Astrocyte of the spinal cord (primary cell): Measurements from ENCODE around the gene CCDC150.
"Not testable (repeated sequence)": the region's sequence is repeated elsewhere in the genome, so short reads cannot be mapped to it uniquely, and the experiment has no call there.

Source experiments
- DNase-seq: peaks from one replicate; pipeline ENCODE4 v3.0.0; 2011; ENCODE audit warnings: low read depth, low spot score
- H3K4me3 ChIP-seq: 2 replicates; pipeline ENCODE4 v1.5.1; 2011; ENCODE audit warnings: low read depth, mild to moderate bottlenecking, low read length, moderate library complexity
- in situ Hi-C: cut with HindIII; loops from 2 replicates; pipeline ENCODE4 v1.10.0; 2017; ENCODE audit warnings: low sequenced_read_pairs
- TF ChIP-seq, protein P1 (sequence below): IDR thresholded peaks from 2 replicates; pipeline ENCODE4 v1.5.1; 2012; ENCODE audit warnings: low read depth, mild to moderate bottlenecking, low read length, inconsistent platforms

CCDC150 gene

GRCh38 chr2:196660244-196660643 lies 20.7 kb downstream of the CCDC150 start:
- TF ChIP-seq, protein P1, sequence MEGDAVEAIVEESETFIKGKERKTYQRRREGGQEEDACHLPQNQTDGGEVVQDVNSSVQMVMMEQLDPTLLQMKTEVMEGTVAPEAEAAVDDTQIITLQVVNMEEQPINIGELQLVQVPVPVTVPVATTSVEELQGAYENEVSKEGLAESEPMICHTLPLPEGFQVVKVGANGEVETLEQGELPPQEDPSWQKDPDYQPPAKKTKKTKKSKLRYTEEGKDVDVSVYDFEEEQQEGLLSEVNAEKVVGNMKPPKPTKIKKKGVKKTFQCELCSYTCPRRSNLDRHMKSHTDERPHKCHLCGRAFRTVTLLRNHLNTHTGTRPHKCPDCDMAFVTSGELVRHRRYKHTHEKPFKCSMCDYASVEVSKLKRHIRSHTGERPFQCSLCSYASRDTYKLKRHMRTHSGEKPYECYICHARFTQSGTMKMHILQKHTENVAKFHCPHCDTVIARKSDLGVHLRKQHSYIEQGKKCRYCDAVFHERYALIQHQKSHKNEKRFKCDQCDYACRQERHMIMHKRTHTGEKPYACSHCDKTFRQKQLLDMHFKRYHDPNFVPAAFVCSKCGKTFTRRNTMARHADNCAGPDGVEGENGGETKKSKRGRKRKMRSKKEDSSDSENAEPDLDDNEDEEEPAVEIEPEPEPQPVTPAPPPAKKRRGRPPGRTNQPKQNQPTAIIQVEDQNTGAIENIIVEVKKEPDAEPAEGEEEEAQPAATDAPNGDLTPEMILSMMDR = no peak
- DNase-seq = peak; percentile 10
- in situ Hi-C loops = no loop called here
- H3K4me3 ChIP-seq = no peak overlapping the region

DNA sequence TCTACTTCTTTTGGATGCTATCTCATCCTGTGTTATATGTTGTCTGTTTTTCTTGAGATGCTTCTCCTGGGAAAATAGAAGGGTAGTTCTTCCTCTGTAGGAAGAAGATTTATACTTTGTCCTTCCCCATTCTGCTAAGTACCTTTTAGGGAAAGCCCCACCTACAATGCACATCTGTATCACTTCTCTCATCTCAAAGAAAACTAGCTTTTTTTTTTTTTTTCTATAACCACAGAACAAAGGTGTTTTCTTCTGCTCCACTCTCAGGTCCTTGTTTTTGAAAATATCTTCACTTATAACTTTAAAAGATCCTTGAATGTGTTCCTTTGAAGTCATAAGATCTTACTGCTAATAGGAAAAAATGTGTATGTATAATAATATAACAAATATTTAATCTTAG lies 30.8 kb downstream of the CCDC150 start:
- DNase-seq = no peak
- in situ Hi-C loops = no loop called here
- no peak overlapping the region for H3K4me3 ChIP-seq
- TF ChIP-seq, protein P1 = no peak

DNA sequence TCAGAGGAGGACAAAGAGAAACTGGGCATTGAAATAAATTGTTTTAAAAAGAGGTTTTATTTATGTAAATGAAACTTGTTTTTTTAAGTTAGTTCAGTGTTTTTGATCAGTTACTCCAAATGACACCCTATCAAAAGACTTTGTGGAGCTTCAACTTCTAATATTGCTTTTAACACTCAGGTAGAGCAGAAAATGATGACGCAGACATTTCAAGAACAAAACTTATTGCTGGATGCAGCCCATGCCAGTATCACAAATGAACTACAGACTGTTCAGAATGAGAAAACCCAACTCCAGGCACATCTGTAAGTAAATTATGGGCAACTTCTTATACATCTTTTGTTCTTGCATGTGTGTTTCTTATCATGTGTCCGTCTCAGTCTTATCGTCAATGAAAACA lies 36.4 kb downstream of the CCDC150 start:
- TF ChIP-seq, protein P1 = no peak
- DNase-seq = no peak
- in situ Hi-C loops = no loop called here
- no peak overlapping the region for H3K4me3 ChIP-seq

- peak; percentile 60 for DNase-seq
- in situ Hi-C loops = no loop called here
- no peak overlapping the region for H3K4me3 ChIP-seq
- TF ChIP-seq, protein P1 = no peak
Observed at GRCh38 chr2:196677404-196677803, 37.9 kb downstream of the CCDC150 start.

DNA sequence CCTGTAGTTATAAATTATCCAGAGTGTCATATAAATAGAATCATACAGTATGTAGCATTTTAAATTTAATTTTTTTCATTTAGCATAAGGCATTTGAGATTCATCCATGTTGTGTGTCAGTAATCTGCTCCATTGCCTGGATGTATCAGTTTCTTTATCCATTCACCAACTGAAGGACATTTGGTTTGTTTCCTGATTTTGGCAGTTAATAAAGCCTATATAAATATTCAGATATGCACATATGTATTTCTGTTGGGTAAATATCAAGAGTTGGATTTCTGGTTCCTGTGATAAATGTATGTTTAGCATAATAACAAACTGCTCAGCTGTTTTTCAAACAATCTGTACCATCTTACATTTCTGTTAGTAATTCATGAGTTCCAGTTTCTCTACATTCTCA lies 39.9 kb downstream of the CCDC150 start:
- DNase-seq = no peak
- in situ Hi-C loops = no loop called here
- no peak overlapping the region for H3K4me3 ChIP-seq
- TF ChIP-seq, protein P1 = no peak

- no peak for DNase-seq
- no peak overlapping the region for H3K4me3 ChIP-seq
- TF ChIP-seq, protein P1 = no peak
- in situ Hi-C loops = no loop called here
Observed at GRCh38 chr2:196681510-196681909, 42.0 kb downstream of the CCDC150 start.

DNA sequence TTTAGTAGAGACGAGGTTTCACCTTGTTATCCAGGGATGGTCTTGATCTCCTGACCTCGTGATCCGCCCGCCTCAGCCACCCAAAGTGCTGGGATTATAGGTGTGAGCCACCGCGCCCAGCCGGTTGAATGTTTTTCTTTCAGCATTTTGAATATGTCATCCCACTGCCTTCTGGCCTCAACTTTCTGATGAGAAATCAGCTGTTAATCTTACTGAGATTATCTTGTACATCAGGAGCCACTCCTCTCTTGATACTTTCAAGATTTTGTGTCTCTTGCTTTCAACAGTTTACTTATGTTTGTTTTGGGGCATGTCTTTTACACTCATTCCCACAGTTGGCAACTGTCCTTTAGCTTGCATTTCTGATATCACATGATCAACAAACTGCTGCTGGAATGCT lies 46.3 kb downstream of the CCDC150 start:
- in situ Hi-C loops = no loop called here
- no peak overlapping the region for H3K4me3 ChIP-seq
- DNase-seq = no peak
- TF ChIP-seq, protein P1 = no peak

DNA sequence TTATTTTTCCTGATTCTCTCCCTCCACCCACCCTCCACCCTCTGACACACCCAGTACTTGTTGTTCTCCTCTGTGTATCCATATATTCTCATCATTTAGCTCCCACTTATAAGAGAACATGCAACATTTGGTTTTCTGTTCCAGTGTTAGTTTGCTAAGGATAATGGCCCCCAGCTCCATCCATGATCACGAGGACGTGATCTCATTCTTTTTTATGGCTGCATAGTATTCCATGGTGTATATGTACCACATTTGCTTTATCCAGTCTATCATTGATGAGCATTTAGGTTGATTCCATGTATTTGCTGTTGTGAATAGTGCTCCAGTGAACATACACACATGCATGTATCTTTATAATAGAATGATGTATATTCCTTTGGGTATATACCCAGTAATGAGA lies 47.2 kb downstream of the CCDC150 start:
- H3K4me3 ChIP-seq, DNase-seq, in situ Hi-C loops: not testable (repeated sequence)
